HepG2 (cell line): ENCODE data around the gene MAP2K3. TPM values are rescaled to one million over a fixed set of nuclear protein-coding genes. Genes with fewer than 3 reads are reported as not detected.

Source experiments
- ASH2L ChIP-seq: fragments of 300-600, 200-600 bp; sonication (generic); IDR thresholded peaks from 2 replicates; pipeline ENCODE4 v1.7.0; 2017; ENCODE audit warnings: low read depth, mild to moderate bottlenecking, moderate library complexity, mixed read lengths, low read length; ENCODE audit not compliant: insufficient read length
- CBX1 ChIP-seq: IDR thresholded peaks from one replicate; pipeline ENCODE4 v1.6.1; 2016; ENCODE audit warnings: antibody characterized with exemption, low read depth
- FIP1L1 ChIP-seq: fragments of 200-400 bp; formaldehyde crosslinking; IDR thresholded peaks from 2 replicates; pipeline ENCODE4 v1.6.1; 2018; ENCODE audit warnings: low read depth, mild to moderate bottlenecking, low read length, moderate library complexity, borderline replicate concordance; ENCODE audit not compliant: insufficient read depth
- HNRNPUL1 ChIP-seq: fragments of 200-400 bp; formaldehyde crosslinking; IDR thresholded peaks from 2 replicates; pipeline ENCODE4 v1.6.1; 2017; ENCODE audit warnings: low read depth, mild to moderate bottlenecking, low read length, moderate library complexity
- JARID2 ChIP-seq: sonication (generic); formaldehyde crosslinking; IDR thresholded peaks from 2 replicates; pipeline ENCODE4 v1.8.1; 2023; ENCODE audit warnings: missing genetic modification reagents, inconsistent platforms; ENCODE audit not compliant: insufficient replicate concordance
- MIER3 ChIP-seq: IDR thresholded peaks from 2 replicates; pipeline ENCODE4 v1.6.1; 2016; ENCODE audit warnings: missing compliant biosample characterization, borderline replicate concordance
- MIXL1 ChIP-seq: IDR thresholded peaks from 2 replicates; pipeline ENCODE4 v1.6.1; 2016
- NPAS2 ChIP-seq: sonication (generic); formaldehyde crosslinking; IDR thresholded peaks from 2 replicates; pipeline ENCODE4 v1.8.0; 2022; ENCODE audit warnings: mild to moderate bottlenecking, missing genetic modification reagents, borderline replicate concordance
- PRPF4 ChIP-seq: fragments of 200-400 bp; formaldehyde crosslinking; IDR thresholded peaks from 2 replicates; pipeline ENCODE4 v1.6.1; 2016; ENCODE audit warnings: low read length, low read depth; ENCODE audit not compliant: poor library complexity, severe bottlenecking
- RBFOX2 ChIP-seq: fragments of 200-400 bp; formaldehyde crosslinking; IDR thresholded peaks from 2 replicates; pipeline ENCODE4 v1.6.1; 2017; ENCODE audit warnings: low read depth, mild to moderate bottlenecking, low read length
- RXRA ChIP-seq: sonication (generic); formaldehyde crosslinking; IDR thresholded peaks from 2 replicates; pipeline ENCODE4 v1.5.1; 2020; ENCODE audit warnings: missing genetic modification reagents
- SMAD1 ChIP-seq: sonication (generic); formaldehyde crosslinking; IDR thresholded peaks from 2 replicates; pipeline ENCODE4 v1.4.0; 2020; ENCODE audit warnings: missing genetic modification reagents, low read depth, mild to moderate bottlenecking, borderline replicate concordance
- ZFP90 ChIP-seq: sonication (generic); formaldehyde crosslinking; IDR thresholded peaks from 2 replicates; pipeline ENCODE4 v1.8.0; 2022; ENCODE audit warnings: missing genetic modification reagents, mild to moderate bottlenecking, inconsistent platforms, borderline replicate concordance
- ZNF12 ChIP-seq: sonication (generic); formaldehyde crosslinking; IDR thresholded peaks from 2 replicates; pipeline ENCODE4 v1.5.0; 2020; ENCODE audit warnings: missing genetic modification reagents
- ZNF136 ChIP-seq: sonication (generic); formaldehyde crosslinking; IDR thresholded peaks from 2 replicates; pipeline ENCODE4 v1.8.1; 2022; ENCODE audit warnings: low read depth, mild to moderate bottlenecking, moderate library complexity, missing genetic modification reagents
- ZNF160 ChIP-seq: sonication (generic); formaldehyde crosslinking; IDR thresholded peaks from 2 replicates; pipeline ENCODE4 v1.8.0; 2022; ENCODE audit warnings: mild to moderate bottlenecking, inconsistent platforms, missing genetic modification reagents
- ZNF232 ChIP-seq: sonication (generic); formaldehyde crosslinking; IDR thresholded peaks from 2 replicates; pipeline ENCODE4 v1.4.0; 2020; ENCODE audit warnings: missing genetic modification reagents, borderline replicate concordance
- ZNF460 ChIP-seq: sonication (generic); formaldehyde crosslinking; IDR thresholded peaks from 2 replicates; pipeline ENCODE4 v1.5.1; 2020; ENCODE audit warnings: missing genetic modification reagents, mild to moderate bottlenecking, borderline replicate concordance
- ZNF672 ChIP-seq: sonication (generic); formaldehyde crosslinking; IDR thresholded peaks from 2 replicates; pipeline ENCODE4 v1.8.1; 2022; ENCODE audit warnings: missing genetic modification reagents
- ZNF709 ChIP-seq: sonication (generic); formaldehyde crosslinking; IDR thresholded peaks from 2 replicates; pipeline ENCODE4 v1.5.0; 2020; ENCODE audit warnings: mild to moderate bottlenecking, missing genetic modification reagents
- polyA plus RNA-seq, 8 experiments: library from polyadenylated mRNA; depleted of rRNA in 3 of 8; stranded (reverse) in 7 of 8; unstranded in 1 of 8; fragments of >200 nt; fragmentation: Illumina TruSeq in 4 of 8; extraction: Trizol in 4 of 8; gene quantifications; 2 replicates each; pipeline versions ENCODE4 v1.2.1 to v1.2.3, GENCODE V29; 2011 to 2016; ENCODE audit warnings: low read depth in 4 of 8, missing spikeins in 1 of 8, mixed read lengths in 1 of 8; ENCODE audit not compliant: insufficient read depth in 1 of 8
- total RNA-seq, 5 experiments: library from RNA; depleted of rRNA; stranded (reverse); fragments of >200 nt; fragmentation: Illumina TruSeq; extraction: Trizol; gene quantifications; 2 replicates each; pipeline ENCODE4 v1.2.3, GENCODE V29; 2016; ENCODE audit warnings: low read depth in 1 of 5
- TF ChIP-seq, protein P1 (sequence below): IDR thresholded peaks from 2 replicates; pipeline ENCODE4 v1.6.1; 2018; ENCODE audit warnings: missing genetic modification reagents
- TF ChIP-seq, protein P2 (sequence below): sonication (generic); formaldehyde crosslinking; IDR thresholded peaks from 2 replicates; pipeline ENCODE4 v1.8.0; 2022; ENCODE audit warnings: mild to moderate bottlenecking, missing genetic modification reagents; ENCODE audit not compliant: insufficient replicate concordance
- TF ChIP-seq, protein P3 (sequence below): sonication (generic); formaldehyde crosslinking; IDR thresholded peaks from 2 replicates; pipeline ENCODE4 v1.5.0; 2020; ENCODE audit warnings: mild to moderate bottlenecking, missing genetic modification reagents
- TF ChIP-seq, protein P4 (sequence below): sonication (generic); formaldehyde crosslinking; IDR thresholded peaks from 2 replicates; pipeline ENCODE4 v1.8.0; 2022; ENCODE audit warnings: mild to moderate bottlenecking, missing genetic modification reagents

Gene MAP2K3
- total and polyA plus RNA-seq, 2 of the 13 experiments (the other 11 are each of a cell fraction or from before 2014, with no cell fraction given) = 20.5 to 27.4 TPM

DNA sequence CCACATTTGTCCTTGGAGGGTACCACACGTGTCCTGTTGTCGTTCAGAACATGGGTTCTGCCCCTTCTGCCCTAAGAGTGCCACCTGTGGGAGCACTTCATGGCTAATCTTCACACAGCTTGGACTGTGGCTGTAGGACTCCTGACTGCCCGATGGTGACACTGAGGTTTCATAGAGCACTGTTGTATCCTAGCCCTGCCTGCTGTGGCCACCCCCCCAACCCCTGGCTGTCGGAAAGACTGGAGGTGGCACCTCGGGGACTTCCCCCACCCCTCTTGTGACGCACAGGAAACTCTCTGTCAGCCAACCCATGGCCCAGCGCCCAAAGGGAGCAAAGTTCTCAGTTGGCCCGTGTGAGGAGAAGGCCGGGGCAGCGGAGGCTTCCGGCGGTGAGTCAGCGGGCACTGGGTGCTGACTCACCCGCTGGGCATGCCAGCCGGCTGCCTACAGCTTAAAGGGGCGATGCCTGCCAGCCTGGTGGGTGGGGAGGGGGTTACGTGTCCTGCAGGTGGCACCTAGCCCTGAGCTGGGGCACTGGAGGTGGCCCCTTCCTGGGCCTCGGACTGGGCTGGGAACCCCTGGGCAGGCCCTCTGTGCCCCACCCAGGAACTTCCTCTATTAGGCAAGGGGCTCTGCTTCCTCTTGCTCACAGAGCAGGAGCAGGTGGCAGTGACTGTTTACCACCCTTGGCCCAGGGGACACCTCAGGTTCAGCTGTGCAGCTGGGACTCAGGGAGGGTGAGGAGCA is 3.4 kb downstream of the MAP2K3 start (continued):
- TF ChIP-seq, protein P1, sequence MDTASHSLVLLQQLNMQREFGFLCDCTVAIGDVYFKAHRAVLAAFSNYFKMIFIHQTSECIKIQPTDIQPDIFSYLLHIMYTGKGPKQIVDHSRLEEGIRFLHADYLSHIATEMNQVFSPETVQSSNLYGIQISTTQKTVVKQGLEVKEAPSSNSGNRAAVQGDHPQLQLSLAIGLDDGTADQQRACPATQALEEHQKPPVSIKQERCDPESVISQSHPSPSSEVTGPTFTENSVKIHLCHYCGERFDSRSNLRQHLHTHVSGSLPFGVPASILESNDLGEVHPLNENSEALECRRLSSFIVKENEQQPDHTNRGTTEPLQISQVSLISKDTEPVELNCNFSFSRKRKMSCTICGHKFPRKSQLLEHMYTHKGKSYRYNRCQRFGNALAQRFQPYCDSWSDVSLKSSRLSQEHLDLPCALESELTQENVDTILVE (CRISPR knock-in tag) = no peak; the same call in 1 of the 2 replicates
- TF ChIP-seq CBX1 (no peak), RBFOX2 (peak; percentile 80), SMAD1 (CRISPR knock-in tag) (no peak), PRPF4 (no peak), HNRNPUL1 (no peak), RXRA (CRISPR knock-in tag) (no peak; the same call in 1 of the 2 replicates), ZFP90 (peak; percentile 67), ZNF136 (CRISPR knock-in tag) (no peak; the same call in 1 of the 2 replicates), FIP1L1 (no peak), MIER3 (peak; percentile 85; the same call in 1 of the 2 replicates), ASH2L (no peak), ZNF460 (CRISPR knock-in tag) (no peak), MIXL1 (CRISPR knock-in tag) (no peak), ZNF709 (CRISPR knock-in tag) (peak; percentile 60; the same call in 1 of the 2 replicates), ZNF160 (CRISPR knock-in tag) (0 out of 2 replicates have a peak, but pooled peaks have one; percentile 25), ZNF232 (no peak; the same call in 1 of the 2 replicates), NPAS2 (CRISPR knock-in tag) (no peak), JARID2 (CRISPR knock-in tag) (peak; percentile 2), ZNF12 (CRISPR knock-in tag) (no peak), ZNF672 (no peak)
- TF ChIP-seq, protein P2, sequence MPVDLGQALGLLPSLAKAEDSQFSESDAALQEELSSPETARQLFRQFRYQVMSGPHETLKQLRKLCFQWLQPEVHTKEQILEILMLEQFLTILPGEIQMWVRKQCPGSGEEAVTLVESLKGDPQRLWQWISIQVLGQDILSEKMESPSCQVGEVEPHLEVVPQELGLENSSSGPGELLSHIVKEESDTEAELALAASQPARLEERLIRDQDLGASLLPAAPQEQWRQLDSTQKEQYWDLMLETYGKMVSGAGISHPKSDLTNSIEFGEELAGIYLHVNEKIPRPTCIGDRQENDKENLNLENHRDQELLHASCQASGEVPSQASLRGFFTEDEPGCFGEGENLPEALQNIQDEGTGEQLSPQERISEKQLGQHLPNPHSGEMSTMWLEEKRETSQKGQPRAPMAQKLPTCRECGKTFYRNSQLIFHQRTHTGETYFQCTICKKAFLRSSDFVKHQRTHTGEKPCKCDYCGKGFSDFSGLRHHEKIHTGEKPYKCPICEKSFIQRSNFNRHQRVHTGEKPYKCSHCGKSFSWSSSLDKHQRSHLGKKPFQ (CRISPR knock-in tag) = peak; percentile 69
- TF ChIP-seq, protein P3, sequence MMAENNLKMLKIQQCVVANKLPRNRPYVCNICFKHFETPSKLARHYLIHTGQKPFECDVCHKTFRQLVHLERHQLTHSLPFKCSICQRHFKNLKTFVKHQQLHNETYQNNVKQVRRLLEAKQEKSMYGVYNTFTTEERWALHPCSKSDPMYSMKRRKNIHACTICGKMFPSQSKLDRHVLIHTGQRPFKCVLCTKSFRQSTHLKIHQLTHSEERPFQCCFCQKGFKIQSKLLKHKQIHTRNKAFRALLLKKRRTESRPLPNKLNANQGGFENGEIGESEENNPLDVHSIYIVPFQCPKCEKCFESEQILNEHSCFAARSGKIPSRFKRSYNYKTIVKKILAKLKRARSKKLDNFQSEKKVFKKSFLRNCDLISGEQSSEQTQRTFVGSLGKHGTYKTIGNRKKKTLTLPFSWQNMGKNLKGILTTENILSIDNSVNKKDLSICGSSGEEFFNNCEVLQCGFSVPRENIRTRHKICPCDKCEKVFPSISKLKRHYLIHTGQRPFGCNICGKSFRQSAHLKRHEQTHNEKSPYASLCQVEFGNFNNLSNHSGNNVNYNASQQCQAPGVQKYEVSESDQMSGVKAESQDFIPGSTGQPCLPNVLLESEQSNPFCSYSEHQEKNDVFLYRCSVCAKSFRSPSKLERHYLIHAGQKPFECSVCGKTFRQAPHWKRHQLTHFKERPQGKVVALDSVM (CRISPR knock-in tag) = peak; percentile 65
- TF ChIP-seq, protein P4, sequence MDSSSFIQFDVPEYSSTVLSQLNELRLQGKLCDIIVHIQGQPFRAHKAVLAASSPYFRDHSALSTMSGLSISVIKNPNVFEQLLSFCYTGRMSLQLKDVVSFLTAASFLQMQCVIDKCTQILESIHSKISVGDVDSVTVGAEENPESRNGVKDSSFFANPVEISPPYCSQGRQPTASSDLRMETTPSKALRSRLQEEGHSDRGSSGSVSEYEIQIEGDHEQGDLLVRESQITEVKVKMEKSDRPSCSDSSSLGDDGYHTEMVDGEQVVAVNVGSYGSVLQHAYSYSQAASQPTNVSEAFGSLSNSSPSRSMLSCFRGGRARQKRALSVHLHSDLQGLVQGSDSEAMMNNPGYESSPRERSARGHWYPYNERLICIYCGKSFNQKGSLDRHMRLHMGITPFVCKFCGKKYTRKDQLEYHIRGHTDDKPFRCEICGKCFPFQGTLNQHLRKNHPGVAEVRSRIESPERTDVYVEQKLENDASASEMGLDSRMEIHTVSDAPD (CRISPR knock-in tag) = peak; percentile 20; the same call in 1 of the 2 replicates
